Prostate gland (tissue), 2 donors: Measurements from ENCODE around the gene UBTF.

Source experiments
- CTCF ChIP-seq, 4 experiments: fragments of 200-600 bp in 2 of 4; fragments of 450-650 bp in 2 of 4; sonication (generic) in 2 of 4; IDR thresholded peaks; 1 replicate in 3 of 4; 2 replicates in 1 of 4; pipeline ENCODE4 v1.5.1; 2016 to 2019; ENCODE audit warnings: antibody characterized with exemption in 4 of 4, mild to moderate bottlenecking in 2 of 4, moderate library complexity in 2 of 4
- POLR2A ChIP-seq: fragments of 450-650 bp; IDR thresholded peaks from one replicate; pipeline ENCODE4 v1.6.1; 2016; ENCODE audit warnings: antibody characterized with exemption, mild to moderate bottlenecking
- POLR2AphosphoS5 ChIP-seq: sonication (generic); formaldehyde crosslinking; IDR thresholded peaks from one replicate; pipeline ENCODE4 v1.6.1; 2017; ENCODE audit warnings: antibody characterized with exemption

GRCh38 chr17:44247876-44248736, 28.6 kb upstream of the UBTF start:
- TF ChIP-seq POLR2A (no peak), CTCF (IDR thresholded peaks at IDR 0.05) (no peak), POLR2AphosphoS5 (no peak)
